Body of pancreas (tissue), 4 donors: Measurements from ENCODE around the gene FAM90A1.
"Not testable (repeated sequence)": the region's sequence is repeated elsewhere in the genome, so short reads cannot be mapped to it uniquely, and the experiment has no call there.

ENCODE experiments used
- CTCF ChIP-seq, 7 experiments: fragments of 450-650 bp in 4 of 7; fragments of 200-600 bp in 3 of 7; sonication (generic) in 3 of 7; IDR thresholded peaks; one replicate each; pipeline ENCODE4 v1.5.1; 2016 to 2019; ENCODE audit warnings: antibody characterized with exemption in 7 of 7
- POLR2A ChIP-seq, 3 donors: fragments of 450-650 bp; IDR thresholded peaks; one replicate each; pipeline ENCODE4 v1.6.1; 2016; ENCODE audit warnings: antibody characterized with exemption in 3 of 3, mild to moderate bottlenecking in 2 of 3

GRCh38 chr12:8183346-8183745, 44.1 kb downstream of the FAM90A1 start:
- TF ChIP-seq CTCF, POLR2A (IDR thresholded peaks at IDR 0.05): not testable (repeated sequence)
